ENCODE results near the gene SLC25A26. TPM values are rescaled to one million over a fixed set of nuclear protein-coding genes. Genes with fewer than 3 reads are reported as not detected.

The SLC25A26 gene
- total RNA-seq, 4 donors from 2014 or later: 8.5 to 26.3 (median 16.7) TPM

DNA sequence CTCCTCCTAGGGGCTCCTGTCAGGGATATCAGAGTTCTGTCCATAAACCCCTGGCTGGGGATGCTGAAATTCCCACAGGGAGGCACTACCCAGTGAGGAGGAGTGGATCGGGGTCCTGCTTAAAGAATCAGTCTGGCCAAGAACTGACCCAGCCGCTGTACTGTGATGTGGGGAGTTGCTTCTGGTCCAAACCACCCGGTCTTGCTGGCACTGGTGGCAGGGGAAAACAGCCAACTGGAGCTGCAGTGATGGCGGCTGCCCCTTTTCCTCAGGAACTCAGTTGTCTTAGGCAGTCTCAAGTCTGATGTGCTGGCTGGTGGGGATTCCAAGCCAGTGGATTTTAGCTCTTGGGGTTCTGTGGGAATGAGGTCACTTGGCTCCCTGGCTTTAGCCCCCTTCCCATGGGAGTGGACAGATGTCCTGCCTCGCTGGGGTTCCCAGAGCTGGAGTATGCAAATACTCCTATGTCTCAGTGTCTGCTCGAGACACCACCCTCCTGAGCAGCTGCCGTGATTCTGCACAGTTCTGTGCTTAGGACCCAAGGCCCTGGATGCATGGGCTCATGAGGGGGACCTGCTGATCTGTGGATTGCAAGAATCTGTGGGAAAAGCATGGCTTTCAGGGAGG, 97.1 kb downstream of the SLC25A26 start:
- Histone ChIP-seq H3K9me3 (no peaks in the 10 kb centered on the region), H3K27me3 (no peaks in the 10 kb centered on the region), H3K4me1 (no peaks in the 10 kb centered on the region), H3K36me3 (no peaks in the 10 kb centered on the region), H3K27ac (no peak overlapping the region), H3K4me3 (no peak overlapping the region)
- intact Hi-C loops (cut with DNase I): no loop called here
- 78 to 85% methylated on average over 5 to 6 of the region's 7 CpGs for WGBS, 2 donors
- DNase-seq: no peak
- TF ChIP-seq POLR2A (IDR thresholded peaks at IDR 0.05): no peak
- TF ChIP-seq, protein P1, sequence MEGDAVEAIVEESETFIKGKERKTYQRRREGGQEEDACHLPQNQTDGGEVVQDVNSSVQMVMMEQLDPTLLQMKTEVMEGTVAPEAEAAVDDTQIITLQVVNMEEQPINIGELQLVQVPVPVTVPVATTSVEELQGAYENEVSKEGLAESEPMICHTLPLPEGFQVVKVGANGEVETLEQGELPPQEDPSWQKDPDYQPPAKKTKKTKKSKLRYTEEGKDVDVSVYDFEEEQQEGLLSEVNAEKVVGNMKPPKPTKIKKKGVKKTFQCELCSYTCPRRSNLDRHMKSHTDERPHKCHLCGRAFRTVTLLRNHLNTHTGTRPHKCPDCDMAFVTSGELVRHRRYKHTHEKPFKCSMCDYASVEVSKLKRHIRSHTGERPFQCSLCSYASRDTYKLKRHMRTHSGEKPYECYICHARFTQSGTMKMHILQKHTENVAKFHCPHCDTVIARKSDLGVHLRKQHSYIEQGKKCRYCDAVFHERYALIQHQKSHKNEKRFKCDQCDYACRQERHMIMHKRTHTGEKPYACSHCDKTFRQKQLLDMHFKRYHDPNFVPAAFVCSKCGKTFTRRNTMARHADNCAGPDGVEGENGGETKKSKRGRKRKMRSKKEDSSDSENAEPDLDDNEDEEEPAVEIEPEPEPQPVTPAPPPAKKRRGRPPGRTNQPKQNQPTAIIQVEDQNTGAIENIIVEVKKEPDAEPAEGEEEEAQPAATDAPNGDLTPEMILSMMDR (IDR thresholded peaks at IDR 0.05): no peak

DNA sequence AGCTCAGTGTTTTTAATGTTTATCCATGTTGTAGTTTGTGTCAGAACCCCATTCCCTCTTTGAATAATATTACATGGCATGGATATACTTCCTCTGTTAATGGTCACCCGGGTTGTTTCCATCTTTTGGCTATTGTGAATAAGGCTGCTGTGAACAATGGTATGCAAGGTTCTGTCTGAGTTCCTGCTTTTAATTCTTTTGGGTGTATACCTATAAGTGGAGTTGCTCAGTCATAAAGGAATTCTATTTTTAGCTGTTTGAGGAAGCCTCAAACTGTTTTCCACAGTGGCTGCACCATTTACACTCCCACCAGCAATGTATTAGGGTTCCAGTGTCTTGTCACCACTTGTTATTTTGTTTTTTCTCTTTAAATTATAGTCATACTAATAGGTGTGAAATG, 99.6 kb downstream of the SLC25A26 start:
- Histone ChIP-seq H3K27ac (no peak overlapping the region), H3K4me3 (no peak overlapping the region), H3K36me3 (no peaks in the 10 kb centered on the region), H3K4me1 (peaks cover 0 to 4% (median 0%) of the 10 kb centered on the region in 3 donors), H3K27me3 (no peaks in the 10 kb centered on the region), H3K9me3 (no peaks in the 10 kb centered on the region)
- no peak for DNase-seq
- intact Hi-C loops (cut with DNase I): no loop called here
- TF ChIP-seq, protein P1 (IDR thresholded peaks at IDR 0.05): no peak
- TF ChIP-seq POLR2A (IDR thresholded peaks at IDR 0.05): no peak
- WGBS, 2 donors: 42 to 61% methylated on average over 1 of the region's 1 CpG

GRCh38 chr3:66322436-66322835, 101.6 kb downstream of the SLC25A26 start:
- Histone ChIP-seq H3K27ac (no peak overlapping the region), H3K9me3 (no peaks in the 10 kb centered on the region), H3K27me3 (no peaks in the 10 kb centered on the region), H3K36me3 (no peaks in the 10 kb centered on the region), H3K4me1 (peaks cover 0 to 4% (median 0%) of the 10 kb centered on the region in 3 donors), H3K4me3 (no peak overlapping the region)
- intact Hi-C loops (cut with DNase I): no loop called here
- DNase-seq: no peak
- TF ChIP-seq, protein P1 (IDR thresholded peaks at IDR 0.05): no peak
- TF ChIP-seq POLR2A (IDR thresholded peaks at IDR 0.05): no peak

DNA sequence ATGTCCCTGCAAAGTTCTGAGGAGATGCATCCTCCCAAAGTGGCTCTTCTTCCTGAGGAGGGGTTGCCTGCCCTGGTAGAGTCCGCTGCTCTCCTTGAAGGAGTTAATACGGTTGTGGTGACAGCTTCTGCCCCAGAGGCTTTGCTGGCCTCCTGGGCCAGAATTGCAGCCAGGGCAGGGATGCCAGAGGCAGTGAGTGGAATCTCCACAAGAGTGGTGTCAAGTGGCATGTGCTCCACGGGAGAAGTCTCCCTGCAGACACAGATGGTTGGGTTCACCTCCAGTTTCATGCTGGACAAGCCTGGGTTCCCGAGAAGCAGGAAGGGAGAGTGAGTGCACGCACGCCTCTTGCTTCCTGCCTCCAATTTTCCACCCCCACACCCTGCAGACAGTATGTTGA, 105.5 kb downstream of the SLC25A26 start:
- DNase-seq: no peak
- WGBS, 2 donors: 88 to 91% methylated on average over 5 to 6 of the region's 6 CpGs
- intact Hi-C loops (cut with DNase I): no loop called here
- no peak overlapping the region for H3K4me3 ChIP-seq
- H3K27me3 ChIP-seq: no peaks in the 10 kb centered on the region
- no peak overlapping the region for H3K27ac ChIP-seq
- H3K36me3 ChIP-seq: no peaks in the 10 kb centered on the region
- H3K4me1 ChIP-seq: peaks cover 0 to 4% (median 0%) of the 10 kb centered on the region in 3 donors
- TF ChIP-seq POLR2A (IDR thresholded peaks at IDR 0.05): no peak
- H3K9me3 ChIP-seq: no peaks in the 10 kb centered on the region

DNA sequence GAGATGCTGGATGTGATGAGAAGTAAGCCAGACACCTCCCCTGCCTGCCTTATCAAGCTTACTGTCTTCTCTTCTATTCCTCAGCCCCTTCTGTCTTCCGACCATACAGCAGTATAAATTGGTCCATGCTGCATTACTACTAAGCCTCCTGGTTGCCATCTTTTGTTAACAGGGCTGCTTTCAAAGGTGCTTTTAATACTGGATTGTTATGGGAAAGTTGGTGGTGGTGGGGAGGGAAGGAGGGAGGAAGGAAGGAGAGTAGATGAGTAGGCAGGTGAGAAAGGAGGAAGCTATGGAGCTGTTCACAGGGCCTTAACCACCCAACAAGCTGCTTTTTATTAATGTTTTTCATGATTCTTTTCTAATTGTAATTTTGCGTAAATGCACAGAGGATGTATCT, 114.9 kb downstream of the SLC25A26 start:
- WGBS, 2 donors: 96 to 100% methylated on average over 2 of the region's 2 CpGs
- intact Hi-C loops (cut with DNase I): no loop called here

More for the DNA sequence above, 114.9 kb downstream of the SLC25A26 start:
- Histone ChIP-seq H3K9me3 (no peaks in the 10 kb centered on the region), H3K4me3 (no peak overlapping the region), H3K4me1 (peaks cover 0 to 5% (median 0%) of the 10 kb centered on the region in 3 donors), H3K27ac (no peak overlapping the region), H3K27me3 (no peaks in the 10 kb centered on the region), H3K36me3 (no peaks in the 10 kb centered on the region)
- no peak for TF ChIP-seq POLR2A (IDR thresholded peaks at IDR 0.05)
- TF ChIP-seq, protein P1 (IDR thresholded peaks at IDR 0.05): no peak
- no peak for DNase-seq
